Measurements from ENCODE around the gene EXOSC7.
"Not testable (repeated sequence)": the region's sequence is repeated elsewhere in the genome, so short reads cannot be mapped to it uniquely, and the experiment has no call there.

Gene EXOSC7

DNA sequence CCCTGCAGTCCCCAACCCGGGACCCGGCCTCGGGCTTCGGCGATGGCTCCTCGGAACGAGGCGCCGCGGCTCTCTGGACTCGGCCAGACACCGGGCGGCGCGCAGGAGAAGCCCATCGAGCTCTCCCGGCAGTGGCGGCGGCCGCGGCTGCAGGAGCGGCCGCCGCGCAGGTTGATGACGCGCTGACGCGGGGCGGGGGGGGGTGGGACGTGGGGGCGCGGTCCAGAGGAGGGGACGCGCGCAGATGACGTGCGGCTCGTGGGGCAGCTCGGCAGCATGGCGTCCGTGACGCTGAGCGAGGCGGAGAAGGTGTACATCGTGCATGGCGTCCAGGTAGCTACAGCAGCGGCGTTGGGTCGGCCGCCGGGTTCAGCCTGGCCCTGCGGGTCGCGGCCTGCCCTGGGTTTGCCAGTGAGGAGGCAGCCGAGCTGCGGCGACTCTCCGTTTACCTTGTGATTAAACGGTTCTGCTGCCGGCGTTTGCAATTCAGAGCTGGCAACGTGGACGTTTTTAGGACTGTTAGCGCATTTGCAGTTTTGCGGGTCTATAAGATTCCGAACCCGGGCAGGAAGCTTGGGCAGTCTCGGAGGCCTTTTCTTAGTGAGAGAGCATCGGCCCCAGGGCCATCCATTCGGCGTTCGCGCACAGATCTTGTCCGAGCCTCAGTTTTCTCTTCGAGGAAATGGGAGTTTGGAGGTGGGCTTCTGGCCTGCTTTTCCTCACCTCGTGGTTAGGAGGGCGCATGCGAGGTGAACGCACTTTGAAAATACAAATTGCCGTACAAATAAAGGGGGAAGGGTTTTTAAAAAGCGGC lies at the start of gene EXOSC7, which contains the start of gene ZDHHC3:
Gene EXOSC7 (plus strand): TSS at position 243 of the 814 bp plus-strand sequence. CDS start 34 bp downstream, at position 277.
Gene ZDHHC3 (minus strand): TSS at position 173 of the 814 bp plus-strand sequence. CDS start 16,738 bp downstream, outside the sequence.
- DNase-seq, result peak; percentile 66

DNA sequence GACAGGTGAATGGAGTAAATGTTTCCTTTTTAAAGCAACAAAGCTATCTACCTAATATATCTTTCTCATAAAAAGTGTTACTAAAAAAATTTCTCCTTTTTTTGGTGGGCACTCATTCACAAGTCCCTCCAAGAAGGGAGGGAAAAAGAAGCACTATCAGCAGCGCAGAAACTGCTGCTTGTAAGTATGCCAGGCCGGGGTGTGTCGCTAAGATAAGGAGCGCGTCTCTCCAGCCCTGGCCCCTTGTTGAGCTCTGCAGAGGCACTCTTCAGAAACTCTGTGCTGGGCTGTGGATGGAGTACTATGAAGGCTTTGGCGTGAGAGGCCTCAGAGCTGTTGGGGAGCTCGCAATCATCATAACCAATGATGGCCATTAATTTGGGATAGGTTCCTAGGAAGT lies 49.1 kb upstream of the EXOSC7 start:
- DNase-seq, result no peak

GRCh38 chr3:44927371-44927770 lies 48.7 kb upstream of the EXOSC7 start:
- no peak for DNase-seq

GRCh38 chr3:44929782-44930181 lies 46.3 kb upstream of the EXOSC7 start:
- no peak for DNase-seq

DNA sequence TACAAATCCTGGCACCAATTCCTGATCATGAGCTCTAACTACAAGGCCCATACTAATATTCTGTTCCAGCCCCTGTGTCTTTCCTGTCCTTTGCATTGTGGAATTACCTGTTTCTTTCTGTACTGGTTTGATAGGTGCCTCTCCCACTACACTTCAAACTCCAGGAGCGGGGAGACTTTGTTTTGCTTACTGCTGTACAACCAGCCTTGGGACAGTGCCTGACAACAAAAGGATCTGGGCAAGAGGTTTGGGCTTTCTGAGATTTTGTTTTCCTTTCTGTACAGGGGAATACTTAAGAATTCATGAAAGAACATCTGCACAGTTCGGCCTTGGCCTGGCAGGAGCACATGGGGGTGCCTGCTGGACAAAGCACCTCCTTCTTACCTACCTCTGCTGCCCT lies 45.1 kb upstream of the EXOSC7 start:
- DNase-seq, result no peak

DNA sequence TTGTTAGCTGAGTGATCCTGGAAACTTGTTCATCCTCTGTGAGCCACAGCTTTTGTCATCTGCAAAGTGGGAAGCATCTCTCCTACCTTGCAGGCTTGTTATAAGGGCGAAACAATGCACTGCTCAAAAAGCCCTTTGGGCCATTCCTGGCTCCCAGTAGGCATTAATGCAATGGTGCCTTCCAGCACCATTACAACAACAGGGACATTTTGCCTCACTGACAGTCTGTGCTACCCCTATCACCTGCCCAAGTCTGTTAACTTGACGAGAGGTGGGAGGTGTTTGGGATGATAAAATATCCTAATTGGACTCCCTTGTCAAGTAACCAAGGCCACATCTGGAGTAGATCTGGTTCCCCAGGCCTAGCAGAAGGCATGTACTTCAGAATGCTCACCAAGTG lies 44.3 kb upstream of the EXOSC7 start:
- DNase-seq, result no peak

GRCh38 chr3:44932271-44932670 lies 43.8 kb upstream of the EXOSC7 start:
- DNase-seq, result no peak

GRCh38 chr3:44932986-44933944 lies 42.8 kb upstream of the EXOSC7 start:
- DNase-seq, result no peak

GRCh38 chr3:44939581-44940036 lies 36.4 kb upstream of the EXOSC7 start:
- DNase-seq, result no peak

GRCh38 chr3:44942202-44942921 lies 33.7 kb upstream of the EXOSC7 start:
- no peak for DNase-seq

GRCh38 chr3:44948239-44948638 lies 27.8 kb upstream of the EXOSC7 start:
- no peak for DNase-seq

DNA sequence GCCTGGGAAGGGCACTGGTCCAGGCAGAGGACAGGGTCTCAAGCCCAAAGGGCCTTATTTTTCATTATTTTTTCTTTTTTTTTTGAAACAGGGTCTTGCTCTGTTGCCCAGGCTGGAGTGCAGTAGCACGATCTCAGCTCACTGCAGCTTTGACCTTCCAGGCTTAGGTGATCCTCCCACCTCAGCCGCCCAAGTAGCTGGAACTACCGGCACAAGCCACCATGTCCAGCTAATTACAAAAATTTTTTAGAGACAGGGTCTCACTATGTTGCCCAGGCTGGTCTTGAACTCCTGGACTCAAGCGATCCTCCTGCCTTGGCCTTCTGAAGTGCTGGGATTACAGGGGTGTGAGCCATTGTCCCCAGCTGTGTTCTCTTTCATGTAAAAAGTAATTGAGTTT lies 26.3 kb upstream of the EXOSC7 start:
- DNase-seq, result not testable (repeated sequence)

GRCh38 chr3:44950275-44950734 lies 25.7 kb upstream of the EXOSC7 start:
- no peak for DNase-seq

- no peak for DNase-seq
These were observed 23.4 kb upstream of the EXOSC7 start for GRCh38 chr3:44952689-44953088.

DNA sequence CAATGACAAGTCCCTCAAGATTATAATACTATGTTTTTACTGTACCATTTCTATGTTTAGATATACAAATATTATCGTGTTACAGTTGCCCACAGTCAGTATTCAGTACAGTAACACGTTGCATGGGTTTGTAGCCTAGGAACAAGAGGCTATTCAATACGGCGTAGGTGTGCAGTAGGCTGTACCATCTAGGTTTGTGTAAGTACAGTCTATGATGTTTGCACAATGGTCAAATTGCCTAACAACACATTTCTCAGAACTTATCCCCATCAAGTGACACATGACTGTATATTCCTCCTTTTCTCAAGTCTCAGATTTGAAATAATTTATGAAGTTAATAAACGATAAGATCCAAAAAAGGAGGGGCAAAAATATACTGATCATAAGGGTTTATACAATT lies 21.7 kb upstream of the EXOSC7 start:
- DNase-seq, result peak; percentile 17

DNA sequence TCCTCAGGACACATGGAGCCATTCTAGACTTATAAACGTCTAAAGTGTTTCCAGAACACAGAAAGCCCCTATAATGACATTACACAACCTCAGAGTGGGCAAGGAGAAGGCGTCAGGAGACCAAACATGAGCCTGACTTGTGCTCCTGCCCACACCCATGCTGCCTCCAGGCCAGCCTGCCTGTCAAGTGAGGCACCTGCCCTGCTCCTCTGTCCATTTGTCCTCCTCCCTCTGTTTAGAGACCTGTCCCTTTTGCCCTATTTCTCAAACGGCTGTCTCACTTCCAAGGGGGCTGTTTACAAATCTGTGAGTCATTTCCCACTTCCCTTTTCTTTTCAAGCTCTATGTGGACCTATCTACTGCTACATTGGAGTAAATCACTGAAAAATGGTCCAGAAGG lies 21.1 kb upstream of the EXOSC7 start:
- peak; percentile 86 for DNase-seq

DNA sequence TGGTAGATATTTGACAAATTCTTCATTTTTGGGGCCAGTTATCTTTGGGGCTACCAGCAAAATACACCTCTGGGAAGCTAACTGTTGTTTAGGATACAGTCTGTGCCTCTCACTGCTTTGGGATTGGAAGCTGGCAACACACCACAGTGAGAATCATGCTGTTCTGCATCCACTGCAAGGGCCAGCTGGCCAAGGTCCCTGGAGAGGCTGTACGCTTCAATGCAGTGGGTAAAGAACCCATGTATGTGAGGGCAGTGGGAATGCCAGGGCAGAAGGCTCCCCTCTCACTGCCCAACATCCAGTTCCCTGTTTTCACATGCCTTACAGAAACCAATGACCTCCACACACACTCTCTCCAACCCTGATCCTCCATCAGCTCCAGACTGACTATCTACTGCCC lies 20.1 kb upstream of the EXOSC7 start:
- DNase-seq, result no peak

DNA sequence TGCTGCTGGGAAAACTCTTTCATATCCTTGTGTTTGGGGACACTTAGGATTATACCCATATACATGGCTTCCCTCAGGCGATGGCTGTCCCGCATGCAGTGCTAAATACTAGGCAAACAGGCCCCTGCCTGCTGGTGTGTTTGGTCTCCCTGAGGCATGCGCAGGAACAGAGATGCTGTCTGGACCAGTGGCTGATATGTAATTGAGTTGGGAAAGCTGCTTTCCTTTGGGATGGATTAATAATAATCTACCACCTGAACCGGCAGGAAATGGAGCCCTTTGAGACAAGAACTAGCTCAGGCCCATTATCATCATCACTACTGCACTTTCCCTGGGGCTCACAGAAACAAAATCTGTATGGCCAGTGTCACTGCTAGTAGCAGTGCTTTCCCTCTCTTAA lies 18.1 kb upstream of the EXOSC7 start:
- DNase-seq, result no peak

GRCh38 chr3:44958386-44958785 lies 17.7 kb upstream of the EXOSC7 start:
- DNase-seq, result no peak

GRCh38 chr3:44960387-44961026 lies 15.5 kb upstream of the EXOSC7 start:
- peak; percentile 68 for DNase-seq

- no peak for DNase-seq
These were observed 14.2 kb upstream of the EXOSC7 start for GRCh38 chr3:44961888-44962287.
